GM21529 (cell line): ENCODE data around the gene PRMT9.

Experiments
- ATAC-seq: cut with Tn5 transposase; IDR thresholded peaks from one replicate; pipeline ENCODE4 v1.9.1; 2021; ENCODE audit not compliant: unreplicated experiment

Gene PRMT9

DNA sequence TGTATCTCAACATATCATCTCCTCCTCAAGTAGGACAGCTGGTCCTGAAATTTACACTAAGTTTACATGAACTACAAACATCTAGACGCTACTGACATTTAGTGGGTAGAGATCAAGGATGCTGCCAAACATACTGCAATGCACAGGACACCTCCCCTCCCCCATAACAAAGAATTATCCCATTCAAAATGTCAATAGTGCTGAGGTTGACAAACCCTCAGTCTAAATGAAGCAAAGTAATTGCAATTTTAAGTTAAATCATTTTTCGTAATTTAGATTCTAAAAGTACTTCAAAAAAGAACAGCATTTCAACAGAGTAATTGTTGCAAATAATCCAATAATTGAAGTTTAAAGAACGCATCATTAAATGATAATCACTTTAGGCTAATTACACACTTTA lies 1.2 kb downstream of the PRMT9 start:
- ATAC-seq = no peak

DNA sequence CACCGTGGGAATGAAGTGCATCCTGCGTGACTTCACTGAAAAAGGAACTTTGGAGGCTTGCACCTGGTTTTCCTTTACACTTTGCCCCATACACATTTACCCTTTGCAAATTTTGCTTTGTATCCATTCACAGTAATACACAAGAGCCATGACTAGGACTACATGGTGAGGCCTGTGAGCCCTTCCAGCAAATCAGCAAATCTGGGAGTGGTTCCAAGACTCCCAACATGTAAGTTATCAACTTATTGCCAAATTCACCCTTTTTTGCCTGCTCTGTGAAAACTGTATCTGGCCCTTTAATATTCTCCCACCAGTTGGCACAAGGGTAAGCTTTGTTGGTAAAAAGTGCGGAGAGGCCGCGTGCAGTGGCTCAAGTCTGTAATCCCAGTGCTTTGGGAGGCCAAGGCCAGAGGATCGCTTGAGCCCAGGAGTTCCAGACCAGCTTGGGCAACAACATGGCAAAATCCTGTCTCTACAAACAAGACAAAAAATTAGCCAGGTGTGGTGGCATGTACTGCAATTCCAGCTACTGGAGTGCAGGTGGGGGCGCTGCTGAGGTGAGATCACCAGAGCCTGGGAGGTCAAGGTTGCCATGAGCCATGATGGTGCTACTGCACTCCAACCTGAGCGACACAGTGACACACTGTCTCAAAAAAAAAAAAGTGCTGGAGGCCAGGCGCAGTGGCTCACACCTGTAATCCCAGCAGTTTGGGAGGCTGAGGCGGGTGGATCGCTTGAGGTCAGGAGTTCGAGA lies 5.0 kb downstream of the PRMT9 start:
- ATAC-seq = no peak

- ATAC-seq = no peak
These were observed 5.9 kb downstream of the PRMT9 start for GRCh38 chr4:147678106-147678505.

GRCh38 chr4:147674496-147674895 lies 9.5 kb downstream of the PRMT9 start:
- ATAC-seq = no peak

- ATAC-seq = no peak
These were observed 9.9 kb downstream of the PRMT9 start for GRCh38 chr4:147674073-147674472.

GRCh38 chr4:147658501-147658900 lies 25.5 kb downstream of the PRMT9 start:
- no peak for ATAC-seq

GRCh38 chr4:147655639-147656038 lies 28.3 kb downstream of the PRMT9 start:
- ATAC-seq = no peak

- ATAC-seq = no peak
These were observed 32.4 kb downstream of the PRMT9 start for GRCh38 chr4:147651563-147651962.

GRCh38 chr4:147648656-147649055 lies 35.3 kb downstream of the PRMT9 start:
- ATAC-seq = no peak

DNA sequence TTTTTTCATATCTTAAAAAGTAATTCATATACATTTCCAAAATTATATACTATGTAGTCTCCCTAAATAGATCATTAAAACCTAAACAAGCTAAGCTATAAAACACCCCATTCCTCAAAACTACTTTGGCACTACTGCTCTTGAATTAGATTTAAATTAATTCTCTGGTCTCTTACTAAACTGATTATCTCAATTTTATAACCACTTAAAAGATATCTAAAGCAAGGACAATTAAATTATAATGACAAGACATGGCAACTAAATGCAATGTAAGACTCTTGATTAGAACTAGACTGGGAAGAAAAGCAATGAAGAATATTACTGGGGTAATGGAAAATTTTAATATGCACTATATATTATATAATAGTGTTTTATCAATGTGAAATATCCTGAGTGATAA lies 38.9 kb downstream of the PRMT9 start:
- ATAC-seq = no peak

- ATAC-seq = no peak
These were observed 39.5 kb downstream of the PRMT9 start for GRCh38 chr4:147644471-147644870.

- no peak for ATAC-seq
These were observed 40.3 kb downstream of the PRMT9 start for GRCh38 chr4:147643616-147644015.

GRCh38 chr4:147640331-147640730 lies 43.6 kb downstream of the PRMT9 start:
- ATAC-seq = no peak

- ATAC-seq = no peak
These were observed 44.6 kb downstream of the PRMT9 start for GRCh38 chr4:147639388-147639787.

- ATAC-seq = peak; percentile 71
These were observed 45.0 kb downstream of the PRMT9 start for GRCh38 chr4:147638942-147639341.

DNA sequence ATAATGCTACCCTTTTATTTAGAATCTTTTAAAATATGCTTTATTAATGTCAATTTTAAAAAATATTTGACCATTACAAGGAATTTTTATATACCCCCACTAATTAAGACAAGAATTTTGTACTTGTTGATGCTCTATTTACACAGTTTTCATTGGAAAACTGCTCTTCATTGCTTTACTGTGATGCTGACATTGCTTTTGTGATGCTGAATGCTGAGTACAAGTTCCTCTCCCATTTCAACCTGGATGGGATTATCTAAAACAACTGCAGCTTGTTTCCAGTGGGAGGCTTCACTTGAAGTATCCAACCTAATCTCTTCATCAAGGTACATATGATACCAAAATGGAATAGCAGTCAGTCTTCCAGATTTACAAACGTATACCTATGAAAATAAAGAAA lies 45.6 kb downstream of the PRMT9 start:
- ATAC-seq = no peak

GRCh38 chr4:147635348-147635747 lies 48.6 kb downstream of the PRMT9 start:
- ATAC-seq = no peak

DNA sequence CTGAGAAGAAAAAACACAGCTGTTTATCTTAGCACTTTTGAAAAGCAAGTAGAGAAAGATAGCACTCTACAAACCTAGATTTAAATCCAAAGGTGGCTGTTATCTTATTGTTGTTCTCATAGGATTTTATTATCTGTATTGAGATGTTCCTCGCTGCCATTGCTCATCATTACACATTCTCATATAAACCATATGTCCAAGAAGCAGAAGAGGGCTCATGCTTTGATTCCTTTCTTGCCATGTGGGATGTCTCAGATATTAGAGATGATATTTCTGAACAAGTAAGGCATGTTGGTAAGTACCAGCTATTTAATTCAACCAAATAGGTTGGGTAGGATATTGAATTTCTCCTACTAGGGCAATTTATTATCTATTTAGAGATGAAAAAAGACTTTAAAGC lies 50.3 kb downstream of the PRMT9 start:
- ATAC-seq = no peak

- no peak for ATAC-seq
These were observed 50.9 kb downstream of the PRMT9 start for GRCh38 chr4:147633113-147633512.

DNA sequence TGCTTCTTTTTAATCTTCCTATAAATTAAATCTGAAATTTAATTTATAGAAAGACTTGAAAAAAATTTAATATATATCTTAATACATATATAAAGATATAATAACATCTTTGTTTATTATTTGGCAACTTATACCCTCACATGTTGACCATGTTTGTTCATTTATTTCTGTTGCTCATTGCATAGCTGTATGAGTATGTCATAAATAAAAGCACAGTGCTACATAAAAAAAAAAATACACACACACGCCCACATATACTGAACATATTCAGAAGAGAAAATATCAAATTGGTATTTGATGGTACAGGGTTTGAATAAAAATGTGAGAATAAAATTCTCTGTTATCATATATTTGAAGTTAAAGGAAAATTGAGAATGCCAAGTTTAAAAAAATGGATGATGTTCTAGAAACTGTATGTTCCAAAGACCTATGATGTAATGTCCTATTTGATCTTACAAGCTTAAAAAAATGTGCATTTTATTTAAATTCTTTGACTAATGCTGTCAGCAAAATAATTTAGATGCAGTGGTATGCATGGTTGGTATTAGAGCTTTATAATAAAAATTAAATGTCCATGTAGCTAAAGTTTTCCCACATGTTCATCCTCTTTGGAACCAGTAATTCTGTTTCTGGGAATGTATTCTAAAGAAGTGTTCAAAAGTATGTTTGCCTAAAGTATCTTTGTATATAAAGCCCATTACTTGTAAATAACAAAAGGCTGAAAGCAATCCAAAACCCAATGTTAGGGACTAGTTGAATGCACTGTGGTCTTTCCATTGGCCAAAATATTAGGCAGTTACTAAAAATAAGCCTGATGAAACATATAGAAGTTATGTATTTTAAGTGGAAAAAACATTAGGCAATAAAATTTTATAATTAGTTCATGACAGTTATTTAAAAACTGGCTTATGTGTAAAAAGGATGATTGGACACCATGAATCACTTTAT lies 53.9 kb downstream of the PRMT9 start:
- ATAC-seq = no peak

DNA sequence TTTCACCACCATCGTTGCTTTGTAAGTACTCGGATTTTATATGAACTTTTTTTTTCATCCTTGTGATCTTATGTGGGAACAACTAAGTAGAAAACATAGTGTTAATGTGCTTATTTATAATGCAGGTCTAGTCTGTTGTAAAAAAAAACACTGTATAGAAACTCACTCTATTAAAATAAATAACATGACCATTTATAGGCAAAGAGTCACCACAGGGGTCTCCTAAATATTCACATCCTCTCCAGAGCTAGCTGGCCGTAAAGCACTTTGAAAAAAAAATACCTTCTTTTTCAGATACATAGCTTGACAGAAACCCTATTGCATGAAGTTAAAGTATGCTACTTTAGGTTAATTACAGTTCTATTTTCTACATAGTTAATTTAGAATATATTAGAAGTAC lies 55.5 kb downstream of the PRMT9 start:
- no peak for ATAC-seq

DNA sequence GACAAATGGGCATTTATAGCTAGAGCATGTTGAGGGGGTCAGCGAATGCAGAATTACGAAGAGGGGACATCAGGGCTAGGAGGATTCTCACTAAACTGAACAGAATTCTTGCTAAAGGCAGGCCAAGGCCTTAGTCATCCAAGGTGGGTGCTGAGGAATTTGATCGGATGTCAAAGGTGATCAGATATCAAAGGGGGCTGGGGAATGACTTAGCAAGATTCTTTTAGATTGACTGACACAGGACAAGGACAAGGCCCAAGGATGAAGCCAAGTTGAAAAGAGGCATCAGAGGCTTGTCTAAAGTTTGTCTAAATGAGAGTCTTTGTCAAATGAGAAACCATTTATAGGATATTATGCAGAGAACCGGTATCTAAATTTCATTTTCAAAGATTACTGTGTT lies 57.1 kb downstream of the PRMT9 start:
- no peak for ATAC-seq
